Measurements from ENCODE around the gene RBM15B.

RBM15B gene

GRCh38 chr3:51374456-51374855, 16.6 kb upstream of the RBM15B start:
- Histone ChIP-seq H3K4me3 (ENCODE audit: low read length) (no peak overlapping the region), H2AFZ (ENCODE audit: low read depth, low read length) (no peak overlapping the region), H4K20me1 (ENCODE audit: insufficient read depth, low read length) (no peaks in the 10 kb centered on the region), H3K4me2 (ENCODE audit: low read length) (no peak overlapping the region), H3K27me3 (ENCODE audit: low read depth, low read length) (peaks cover 7% of the 10 kb centered on the region), H3K9me3 (ENCODE audit: insufficient read depth, low read length) (no peaks in the 10 kb centered on the region), H3K4me1 (ENCODE audit: low read length) (no peaks in the 10 kb centered on the region), H3K36me3 (replicated peaks; ENCODE audit: low read depth, low read length) (no peaks in the 10 kb centered on the region), H3K9ac (ENCODE audit: low read length) (no peak overlapping the region), H3K27ac (ENCODE audit: low read length) (no peak overlapping the region), H3K79me2 (ENCODE audit: low read length) (no peaks in the 10 kb centered on the region)
- TF ChIP-seq CTCF (IDR thresholded peaks at IDR 0.05; ENCODE audit: low read depth, low read length) (no peak), EZH2phosphoT487 (IDR thresholded peaks at IDR 0.05; ENCODE audit: low read depth) (no peak)

- Histone ChIP-seq H3K4me3 (ENCODE audit: low read length) (no peak overlapping the region), H2AFZ (ENCODE audit: low read depth, low read length) (no peak overlapping the region), H3K4me1 (ENCODE audit: low read length) (no peaks in the 10 kb centered on the region), H3K9ac (ENCODE audit: low read length) (no peak overlapping the region), H3K27me3 (ENCODE audit: low read depth, low read length) (peaks cover 3% of the 10 kb centered on the region; the same call in 1 of the 2 replicates), H3K9me3 (ENCODE audit: insufficient read depth, low read length) (no peaks in the 10 kb centered on the region), H3K27ac (ENCODE audit: low read length) (no peak overlapping the region), H3K79me2 (ENCODE audit: low read length) (no peaks in the 10 kb centered on the region), H3K36me3 (replicated peaks; ENCODE audit: low read depth, low read length) (no peaks in the 10 kb centered on the region), H4K20me1 (ENCODE audit: insufficient read depth, low read length) (no peaks in the 10 kb centered on the region), H3K4me2 (ENCODE audit: low read length) (no peak overlapping the region)
- TF ChIP-seq EZH2phosphoT487 (IDR thresholded peaks at IDR 0.05; ENCODE audit: low read depth) (no peak), CTCF (IDR thresholded peaks at IDR 0.05; ENCODE audit: low read depth, low read length) (no peak)
Observed at GRCh38 chr3:51375136-51375535, 15.9 kb upstream of the RBM15B start.

DNA sequence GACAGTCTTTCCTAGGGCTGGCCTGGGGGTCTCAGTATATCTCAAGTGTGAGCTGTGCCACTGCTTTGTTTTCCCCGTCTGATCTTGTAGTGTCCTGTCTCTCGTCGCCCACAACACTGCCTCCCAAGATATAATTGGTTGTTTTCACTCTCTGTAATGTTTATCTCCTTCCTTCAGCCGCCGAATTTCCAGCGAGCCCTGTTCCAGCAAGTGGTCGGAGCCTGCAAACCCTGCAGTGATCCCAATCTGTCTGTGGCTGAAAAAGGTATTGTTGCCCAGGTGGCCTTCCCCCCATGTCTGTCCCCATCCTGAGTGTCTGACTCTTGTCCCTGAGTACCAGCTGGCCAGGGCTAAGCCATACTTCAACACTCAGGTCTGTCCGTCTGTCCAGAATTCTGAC, 15.5 kb upstream of the RBM15B start:
- no peak overlapping the region for H3K4me3 ChIP-seq (ENCODE audit: low read length)
- no peak overlapping the region for H3K9ac ChIP-seq (ENCODE audit: low read length)
- no peak for TF ChIP-seq EZH2phosphoT487 (IDR thresholded peaks at IDR 0.05; ENCODE audit: low read depth)
- no peak for TF ChIP-seq CTCF (IDR thresholded peaks at IDR 0.05; ENCODE audit: low read depth, low read length)
- H3K9me3 ChIP-seq (ENCODE audit: insufficient read depth, low read length), result no peaks in the 10 kb centered on the region
- no peak overlapping the region for H3K27ac ChIP-seq (ENCODE audit: low read length)
- no peak overlapping the region for H2AFZ ChIP-seq (ENCODE audit: low read depth, low read length)
- H3K36me3 ChIP-seq (replicated peaks; ENCODE audit: low read depth, low read length), result no peaks in the 10 kb centered on the region
- H3K4me1 ChIP-seq (ENCODE audit: low read length), result no peaks in the 10 kb centered on the region
- no peaks in the 10 kb centered on the region for H4K20me1 ChIP-seq (ENCODE audit: insufficient read depth, low read length)
- H3K4me2 ChIP-seq (ENCODE audit: low read length), result no peak overlapping the region
- H3K27me3 ChIP-seq (ENCODE audit: low read depth, low read length), result peaks cover 3% of the 10 kb centered on the region; the same call in 1 of the 2 replicates
- H3K79me2 ChIP-seq (ENCODE audit: low read length), result no peaks in the 10 kb centered on the region

DNA sequence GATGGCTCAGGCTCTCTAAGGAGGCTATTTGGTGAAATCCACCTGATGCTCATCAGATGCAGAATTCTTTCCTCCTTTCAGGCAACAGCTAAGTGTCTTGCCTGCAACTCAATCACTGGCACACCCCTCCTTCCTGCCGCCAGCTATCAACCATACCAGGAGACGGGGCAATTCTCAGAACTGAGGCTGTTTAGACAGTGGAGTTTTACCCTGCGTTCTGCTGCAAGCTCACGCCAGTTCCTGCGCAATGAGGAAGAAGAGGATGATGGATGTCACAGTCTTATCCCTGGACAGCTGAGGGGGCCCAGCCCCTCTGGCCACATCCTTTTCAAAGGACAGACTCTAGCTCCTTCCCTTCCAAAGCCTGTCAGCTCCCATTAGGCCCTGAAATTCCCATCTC, 13.0 kb upstream of the RBM15B start:
- H3K9ac ChIP-seq (ENCODE audit: low read length), result no peak overlapping the region
- H3K4me3 ChIP-seq (ENCODE audit: low read length), result no peak overlapping the region
- H4K20me1 ChIP-seq (ENCODE audit: insufficient read depth, low read length), result no peaks in the 10 kb centered on the region
- peaks cover 1% of the 10 kb centered on the region; the same call in 1 of the 2 replicates for H3K27me3 ChIP-seq (ENCODE audit: low read depth, low read length)
- peaks cover 2% of the 10 kb centered on the region for H3K36me3 ChIP-seq (replicated peaks; ENCODE audit: low read depth, low read length)
- H3K9me3 ChIP-seq (ENCODE audit: insufficient read depth, low read length), result no peaks in the 10 kb centered on the region
- TF ChIP-seq CTCF (IDR thresholded peaks at IDR 0.05; ENCODE audit: low read depth, low read length), result no peak
- TF ChIP-seq EZH2phosphoT487 (IDR thresholded peaks at IDR 0.05; ENCODE audit: low read depth), result no peak
- no peak overlapping the region for H3K27ac ChIP-seq (ENCODE audit: low read length)
- H3K4me2 ChIP-seq (ENCODE audit: low read length), result no peak overlapping the region
- H2AFZ ChIP-seq (ENCODE audit: low read depth, low read length), result no peak overlapping the region
- peaks cover 2% of the 10 kb centered on the region for H3K79me2 ChIP-seq (ENCODE audit: low read length)
- H3K4me1 ChIP-seq (ENCODE audit: low read length), result peaks cover 1% of the 10 kb centered on the region; the same call in 1 of the 2 replicates
